H1 (cell line): ENCODE measurements around the gene MMP7. TPM values are rescaled to one million over a fixed set of nuclear protein-coding genes. Genes with fewer than 3 reads are reported as not detected.

Experiments
- polyA plus RNA-seq, 7 experiments: library from polyadenylated mRNA; depleted of rRNA in 3 of 7; stranded (reverse) in 5 of 7; unstranded in 2 of 7; fragments of >200 nt in 5 of 7; fragments of 200-250 nt in 2 of 7; gene quantifications; 1 replicate in 5 of 7; 2 replicates in 1 of 7; 4 replicates in 1 of 7; pipeline versions ENCODE4 v1.2.1 to v1.2.3, GENCODE V29; 2011 to 2013; ENCODE audit warnings: missing spikeins in 2 of 7, mixed read lengths in 2 of 7
- total RNA-seq: library from RNA; stranded (reverse); fragmentation: NEBNext Ultra II Directional; extraction: Animal tissue kit (Norgen Biotek cat#: 25700); gene quantifications from 2 replicates; pipeline ENCODE4 v1.2.1, GENCODE V29; 2021

MMP7 gene
- total and polyA plus RNA-seq, 2 of the 8 experiments (the other 6 are each of a cell fraction or from before 2014, with no cell fraction given): not detected

Other genes starting within 250 kb of the MMP7 start
- 0.15 and 0.20 TPM in 2 replicates for gene BIRC3, start 213.3 kb downstream of the MMP7 start, total RNA-seq
- gene BIRC3, start 213.3 kb downstream of the MMP7 start, polyA plus RNA-seq (2011; rRNA removed): 0.02 and 0.08 TPM in 2 replicates
- gene BIRC2, start 183.5 kb downstream of the MMP7 start, total RNA-seq: 22.3 and 24.7 TPM in 2 replicates
- 12.4 and 18.4 TPM in 2 replicates for gene BIRC2, start 183.5 kb downstream of the MMP7 start, polyA plus RNA-seq (2011; rRNA removed)
- 80.1 and 82.3 TPM in 2 replicates for gene TMEM123, start 78.0 kb downstream of the MMP7 start, total RNA-seq
- 25.4 and 75.5 TPM in 2 replicates for gene TMEM123, start 78.0 kb downstream of the MMP7 start, polyA plus RNA-seq (2011; rRNA removed)
- not detected in 2 replicates for gene MMP20, start 94.6 kb upstream of the MMP7 start, total RNA-seq
- gene MMP20, start 94.6 kb upstream of the MMP7 start, polyA plus RNA-seq (2011; rRNA removed): not detected in 2 replicates
- not detected in 2 replicates for gene MMP27, start 175.0 kb upstream of the MMP7 start, total RNA-seq
- gene MMP27, start 175.0 kb upstream of the MMP7 start, polyA plus RNA-seq (2011; rRNA removed): not detected in 2 replicates
- gene MMP8, start 194.2 kb upstream of the MMP7 start, total RNA-seq: not detected in 2 replicates
- not detected in 2 replicates for gene MMP8, start 194.2 kb upstream of the MMP7 start, polyA plus RNA-seq (2011; rRNA removed)
- gene MMP10, start 249.9 kb upstream of the MMP7 start, total RNA-seq: 0.17 TPM in 1 of 2 replicates, not detected in the other
- 0.03 TPM in 1 of 2 replicates, not detected in the other for gene MMP10, start 249.9 kb upstream of the MMP7 start, polyA plus RNA-seq (2011; rRNA removed)